ENCODE measurements around the gene MSRB3. TPM values are rescaled to one million over a fixed set of nuclear protein-coding genes. Genes with fewer than 3 reads are reported as not detected.

The MSRB3 gene
- total and polyA plus RNA-seq, 3 experiments from 2014 or later, result not detected

DNA sequence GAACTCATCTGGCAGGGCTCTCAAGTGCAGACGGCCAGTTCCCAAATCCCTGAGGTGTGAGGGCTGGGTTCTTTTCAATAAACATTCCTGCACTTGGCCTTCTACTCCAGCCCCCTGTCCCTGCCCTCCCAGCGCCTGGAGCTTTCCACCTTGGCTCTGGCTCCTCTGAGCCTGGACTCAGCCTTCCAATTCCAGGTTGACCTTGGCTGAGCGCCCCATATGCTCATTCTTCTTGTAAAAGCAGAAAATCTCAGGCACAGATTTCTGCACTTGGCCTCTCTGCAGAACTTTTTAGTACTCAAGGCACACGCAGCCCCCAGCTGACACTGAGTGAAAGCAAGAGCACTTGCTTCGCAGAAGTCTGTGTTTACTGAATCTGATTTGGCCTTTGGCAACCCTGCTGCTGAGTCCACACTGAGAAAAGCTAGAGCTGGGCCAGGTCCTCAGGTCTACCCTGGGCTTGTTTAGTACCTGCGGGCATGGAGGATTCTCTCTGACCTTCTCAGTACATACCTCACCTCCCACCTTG is 222.7 kb downstream of the MSRB3 start:
- Mint-ChIP-seq H3K9me3 (peaks cover 0 to 3% (median 0%) of the 10 kb centered on the region in 5 donors), H3K27me3 (peaks cover 2 to 5% of the 10 kb centered on the region in 2 donors), H3K4me3 (no peak overlapping the region), H3K27ac (no peak overlapping the region), H3K36me3 (no peaks in the 10 kb centered on the region), H3K4me1 (no peaks in the 10 kb centered on the region)
- Histone ChIP-seq H3K9me3 (ENCODE audit: low read length) (no peaks in the 10 kb centered on the region), H3K27me3 (ENCODE audit: insufficient read depth, low read length, poor library complexity, severe bottlenecking) (no peaks in the 10 kb centered on the region), H3K27ac (ENCODE audit: low read depth, low read length) (no peak overlapping the region), H3K4me1 (ENCODE audit: insufficient read depth, low read length) (no peaks in the 10 kb centered on the region), H3K36me3 (ENCODE audit: insufficient read depth, low read length) (no peaks in the 10 kb centered on the region), H3K4me3 (ENCODE audit: low read length) (no peak overlapping the region)
- CTCF ChIA-PET, result no interaction called here
- POLR2A ChIA-PET, result no interaction called here
- DNase-seq, result no peak

DNA sequence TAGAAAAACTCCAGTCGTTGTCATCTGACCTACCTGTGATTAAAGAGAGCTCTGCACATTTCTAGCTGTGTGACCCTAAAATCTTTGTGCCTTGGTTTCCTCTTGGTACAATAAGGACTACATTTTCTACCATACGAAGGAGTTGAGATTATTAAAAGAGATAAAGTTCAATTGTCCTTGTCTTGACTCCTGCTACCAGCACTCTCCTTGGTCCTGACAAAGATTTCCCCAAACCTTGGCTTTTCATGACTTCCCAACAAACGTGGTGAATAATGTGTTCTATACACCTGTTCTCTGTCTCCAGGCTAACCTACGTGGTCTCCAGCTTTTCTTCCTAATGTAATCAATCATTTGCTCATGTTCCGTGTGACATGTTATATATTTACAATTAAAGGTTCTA is 223.5 kb downstream of the MSRB3 start:
- Mint-ChIP-seq H3K9me3 (peaks cover 0 to 3% (median 0%) of the 10 kb centered on the region in 5 donors), H3K4me3 (no peak overlapping the region), H3K36me3 (no peaks in the 10 kb centered on the region), H3K27ac (no peak overlapping the region), H3K4me1 (no peaks in the 10 kb centered on the region), H3K27me3 (peaks cover 2 to 5% of the 10 kb centered on the region in 2 donors)
- Histone ChIP-seq H3K36me3 (ENCODE audit: insufficient read depth, low read length) (no peaks in the 10 kb centered on the region), H3K27me3 (ENCODE audit: insufficient read depth, low read length, poor library complexity, severe bottlenecking) (no peaks in the 10 kb centered on the region), H3K4me1 (ENCODE audit: insufficient read depth, low read length) (no peaks in the 10 kb centered on the region), H3K27ac (ENCODE audit: low read depth, low read length) (no peak overlapping the region), H3K4me3 (ENCODE audit: low read length) (no peak overlapping the region), H3K9me3 (ENCODE audit: low read length) (no peaks in the 10 kb centered on the region)
- DNase-seq, result no peak
- ChIA-PET CTCF (no interaction called here), POLR2A (no interaction called here)

DNA sequence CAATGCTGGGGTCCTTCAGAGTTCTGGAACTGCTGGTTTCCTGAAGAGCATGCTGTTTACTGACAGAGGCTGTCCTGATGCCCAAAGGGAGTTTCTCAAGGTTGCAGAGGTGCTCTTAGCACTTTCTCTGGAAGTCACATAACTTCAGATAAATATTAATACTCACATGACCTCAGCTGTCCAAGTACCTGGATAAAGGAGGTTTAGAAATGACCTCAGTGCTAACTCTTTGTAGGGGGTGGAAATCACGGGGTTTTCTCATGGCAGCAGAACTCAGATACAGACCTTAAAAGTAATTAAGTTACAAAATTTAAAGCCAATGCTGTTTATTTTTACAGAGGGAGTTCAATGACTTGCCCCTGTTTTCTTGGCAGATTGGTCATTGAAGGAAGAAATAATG is 225.9 kb downstream of the MSRB3 start:
- Mint-ChIP-seq H3K27me3 (peaks cover 1 to 5% of the 10 kb centered on the region in 2 donors), H3K9me3 (peaks cover 0 to 5% (median 0%) of the 10 kb centered on the region in 5 donors), H3K4me3 (no peak overlapping the region), H3K4me1 (no peaks in the 10 kb centered on the region), H3K36me3 (no peaks in the 10 kb centered on the region), H3K27ac (no peak overlapping the region)
- Histone ChIP-seq H3K9me3 (ENCODE audit: low read length) (no peaks in the 10 kb centered on the region), H3K27ac (ENCODE audit: low read depth, low read length) (no peak overlapping the region), H3K4me1 (ENCODE audit: insufficient read depth, low read length) (no peaks in the 10 kb centered on the region), H3K36me3 (ENCODE audit: insufficient read depth, low read length) (no peaks in the 10 kb centered on the region), H3K27me3 (ENCODE audit: insufficient read depth, low read length, poor library complexity, severe bottlenecking) (no peaks in the 10 kb centered on the region), H3K4me3 (ENCODE audit: low read length) (no peak overlapping the region)
- ChIA-PET CTCF (no interaction called here), POLR2A (no interaction called here)
- DNase-seq, result no peak

DNA sequence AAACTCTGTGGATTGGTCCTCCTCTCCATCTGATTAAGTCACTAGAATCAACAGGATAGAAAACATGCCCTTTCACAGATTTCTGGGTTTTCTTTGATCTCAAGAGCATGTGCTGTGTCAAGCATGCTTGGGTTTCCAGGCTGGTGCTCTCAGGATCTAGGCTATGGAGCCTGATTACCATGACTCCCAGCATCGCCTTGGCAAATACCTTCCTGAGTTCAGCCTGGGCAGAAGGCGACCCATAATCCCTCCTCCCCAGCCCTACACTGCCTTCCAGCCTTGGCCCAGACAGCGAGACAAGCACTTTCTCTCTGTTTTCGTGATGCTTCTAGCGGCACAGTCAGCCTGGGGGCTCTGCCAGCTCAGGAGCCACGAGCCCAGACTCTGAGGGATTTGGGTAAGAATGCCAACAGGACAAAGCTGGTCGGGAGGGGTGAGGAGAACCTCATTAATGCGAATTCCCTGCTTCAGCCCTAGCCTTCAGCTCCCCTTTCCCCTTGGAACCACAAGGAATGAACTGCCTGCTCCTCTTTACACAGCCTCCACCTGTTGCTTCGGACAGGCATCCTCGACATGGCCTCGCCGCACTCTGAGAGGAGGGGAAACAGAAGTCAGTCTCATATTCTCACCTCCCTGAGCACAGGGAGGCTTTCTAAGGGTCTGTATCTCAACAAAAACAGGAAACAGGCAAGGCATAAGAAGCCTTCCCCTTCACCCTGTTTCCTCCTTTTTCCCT is 227.1 kb downstream of the MSRB3 start:
- DNase-seq, result no peak
- Histone ChIP-seq H3K4me3 (ENCODE audit: low read length) (no peak overlapping the region), H3K27ac (ENCODE audit: low read depth, low read length) (no peak overlapping the region), H3K9me3 (ENCODE audit: low read length) (no peaks in the 10 kb centered on the region), H3K36me3 (ENCODE audit: insufficient read depth, low read length) (no peaks in the 10 kb centered on the region), H3K27me3 (ENCODE audit: insufficient read depth, low read length, poor library complexity, severe bottlenecking) (no peaks in the 10 kb centered on the region), H3K4me1 (ENCODE audit: insufficient read depth, low read length) (no peaks in the 10 kb centered on the region)
- Mint-ChIP-seq H3K9me3 (peaks cover 0 to 5% (median 0%) of the 10 kb centered on the region in 5 donors), H3K27ac (no peak overlapping the region), H3K4me1 (no peaks in the 10 kb centered on the region), H3K4me3 (no peak overlapping the region), H3K36me3 (no peaks in the 10 kb centered on the region), H3K27me3 (peaks cover 1 to 5% of the 10 kb centered on the region in 2 donors)
- CTCF ChIA-PET, result no interaction called here
- POLR2A ChIA-PET, result no interaction called here

DNA sequence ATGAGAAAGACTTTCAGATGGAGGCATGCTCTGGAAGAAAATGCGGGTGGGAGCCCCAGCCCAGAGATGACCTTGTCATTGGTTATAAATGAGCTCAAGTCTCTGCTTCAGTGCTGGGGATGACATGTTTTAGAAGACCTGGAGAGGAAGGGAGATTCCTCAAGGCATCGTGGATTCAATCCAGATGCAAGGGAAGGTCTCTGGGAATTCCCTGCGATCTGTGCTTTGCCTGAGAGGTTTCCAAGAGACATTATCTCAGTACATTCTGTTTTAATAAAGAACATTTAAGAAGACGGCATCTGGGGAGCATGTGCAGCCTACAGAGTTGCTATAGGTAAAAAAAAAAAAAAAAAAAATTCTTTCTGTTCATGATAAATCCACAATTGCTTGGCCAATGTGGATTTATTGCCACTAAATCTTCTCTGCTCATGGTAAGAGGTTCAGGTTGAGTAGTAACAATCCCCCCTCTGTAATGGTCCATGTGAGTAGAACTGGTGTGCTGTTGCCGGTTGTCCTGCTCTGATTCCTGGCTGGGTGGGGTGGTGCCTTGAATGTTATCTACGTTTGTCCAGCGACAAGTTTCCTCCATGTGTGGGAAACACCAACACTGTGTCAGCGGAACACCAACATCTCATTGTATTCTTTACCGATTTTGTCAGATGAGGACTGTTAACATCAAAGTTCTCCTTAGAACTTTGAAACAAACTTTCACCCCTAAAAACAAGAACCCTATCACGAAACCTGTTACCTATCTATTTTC is 230.0 kb downstream of the MSRB3 start:
- ChIA-PET POLR2A (no interaction called here), CTCF (no interaction called here)
- peaks cover 0 to 3% (median 0%) of the 10 kb centered on the region in 3 donors for H3K36me3 Mint-ChIP-seq
- H3K27ac Mint-ChIP-seq, result no peak overlapping the region
- no peaks in the 10 kb centered on the region for H3K4me1 Mint-ChIP-seq
- H3K4me3 ChIP-seq (ENCODE audit: low read length), result no peak overlapping the region
- peaks cover 0 to 3% of the 10 kb centered on the region in 2 donors for H3K27me3 Mint-ChIP-seq
- H3K9me3 ChIP-seq (ENCODE audit: low read length), result no peaks in the 10 kb centered on the region
- H3K27me3 ChIP-seq (ENCODE audit: insufficient read depth, low read length, poor library complexity, severe bottlenecking), result no peaks in the 10 kb centered on the region
- no peak overlapping the region for H3K27ac ChIP-seq (ENCODE audit: low read depth, low read length)
- no peaks in the 10 kb centered on the region for H3K4me1 ChIP-seq (ENCODE audit: insufficient read depth, low read length)
- DNase-seq, result no peak
- H3K9me3 Mint-ChIP-seq, result peaks cover 0 to 5% (median 0%) of the 10 kb centered on the region in 5 donors
- H3K4me3 Mint-ChIP-seq, result no peak overlapping the region
- H3K36me3 ChIP-seq (ENCODE audit: insufficient read depth, low read length), result no peaks in the 10 kb centered on the region

DNA sequence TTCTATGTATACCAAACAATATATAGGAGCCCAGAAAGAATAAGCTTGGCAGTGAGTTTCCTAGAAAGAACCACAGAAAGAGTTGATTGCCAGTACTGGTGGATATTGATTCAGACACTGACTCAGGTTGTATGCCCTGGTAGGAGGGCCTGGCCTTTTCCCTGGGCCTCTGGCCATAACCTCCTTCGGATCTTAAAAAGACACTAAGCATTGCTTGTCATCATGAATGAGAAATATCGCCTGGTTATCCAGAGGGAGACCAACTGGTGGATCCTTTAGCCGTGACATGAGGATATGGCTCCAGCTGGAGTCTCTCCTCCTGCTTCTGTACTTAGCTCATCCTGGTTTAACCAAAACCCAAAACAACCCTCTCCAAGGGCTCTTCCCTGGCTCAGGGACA is 231.5 kb downstream of the MSRB3 start:
- Mint-ChIP-seq H3K36me3 (peaks cover 0 to 3% (median 0%) of the 10 kb centered on the region in 3 donors), H3K9me3 (peaks cover 0 to 5% (median 0%) of the 10 kb centered on the region in 5 donors), H3K27me3 (peaks cover 0 to 3% of the 10 kb centered on the region in 2 donors), H3K4me3 (no peak overlapping the region), H3K4me1 (no peaks in the 10 kb centered on the region), H3K27ac (no peak overlapping the region)
- DNase-seq, result no peak
- no peak overlapping the region for H3K27ac ChIP-seq (ENCODE audit: low read depth, low read length)
- H3K4me3 ChIP-seq (ENCODE audit: low read length), result no peak overlapping the region
- no peaks in the 10 kb centered on the region for H3K36me3 ChIP-seq (ENCODE audit: insufficient read depth, low read length)
- CTCF ChIA-PET, result no interaction called here
- H3K27me3 ChIP-seq (ENCODE audit: insufficient read depth, low read length, poor library complexity, severe bottlenecking), result no peaks in the 10 kb centered on the region
- no peaks in the 10 kb centered on the region for H3K9me3 ChIP-seq (ENCODE audit: low read length)
- H3K4me1 ChIP-seq (ENCODE audit: insufficient read depth, low read length), result no peaks in the 10 kb centered on the region
- POLR2A ChIA-PET, result no interaction called here

DNA sequence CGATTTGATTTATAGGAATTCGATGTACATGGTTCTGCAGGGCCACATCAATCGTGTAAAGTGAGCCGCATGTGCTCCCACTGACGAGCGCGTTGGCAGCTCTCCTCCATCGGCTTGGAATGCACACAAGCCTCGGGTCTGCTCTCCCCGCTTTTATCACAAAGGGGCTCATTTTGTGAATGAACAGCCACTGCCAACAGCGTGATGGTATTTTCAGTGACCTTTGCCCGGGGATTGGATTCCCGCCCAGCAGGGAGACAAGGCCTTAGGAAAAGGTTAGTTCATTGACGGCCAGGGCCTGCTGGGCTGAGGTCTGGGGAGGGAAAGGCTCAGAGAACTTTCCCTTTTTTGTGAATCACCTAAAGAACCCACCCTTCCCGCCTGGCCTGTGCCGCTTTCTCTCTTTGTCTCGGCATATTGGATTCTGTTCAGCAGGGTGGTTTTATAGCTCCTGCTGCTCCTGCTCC is 232.1 kb downstream of the MSRB3 start:
- no peaks in the 10 kb centered on the region for H3K27me3 ChIP-seq (ENCODE audit: insufficient read depth, low read length, poor library complexity, severe bottlenecking)
- DNase-seq, result no peak
- no peaks in the 10 kb centered on the region for H3K4me1 ChIP-seq (ENCODE audit: insufficient read depth, low read length)
- CTCF ChIA-PET, result no interaction called here
- H3K9me3 ChIP-seq (ENCODE audit: low read length), result no peaks in the 10 kb centered on the region
- H3K27me3 Mint-ChIP-seq, result peaks cover 0 to 3% of the 10 kb centered on the region in 2 donors
- H3K9me3 Mint-ChIP-seq, result peaks cover 0 to 5% (median 0%) of the 10 kb centered on the region in 5 donors
- H3K4me3 ChIP-seq (ENCODE audit: low read length), result no peak overlapping the region
- H3K27ac ChIP-seq (ENCODE audit: low read depth, low read length), result no peak overlapping the region
- H3K4me3 Mint-ChIP-seq, result no peak overlapping the region
- H3K36me3 ChIP-seq (ENCODE audit: insufficient read depth, low read length), result no peaks in the 10 kb centered on the region
- POLR2A ChIA-PET, result no interaction called here
- no peaks in the 10 kb centered on the region for H3K4me1 Mint-ChIP-seq
- H3K36me3 Mint-ChIP-seq, result peaks cover 0 to 3% (median 0%) of the 10 kb centered on the region in 3 donors
- H3K27ac Mint-ChIP-seq, result no peak overlapping the region

DNA sequence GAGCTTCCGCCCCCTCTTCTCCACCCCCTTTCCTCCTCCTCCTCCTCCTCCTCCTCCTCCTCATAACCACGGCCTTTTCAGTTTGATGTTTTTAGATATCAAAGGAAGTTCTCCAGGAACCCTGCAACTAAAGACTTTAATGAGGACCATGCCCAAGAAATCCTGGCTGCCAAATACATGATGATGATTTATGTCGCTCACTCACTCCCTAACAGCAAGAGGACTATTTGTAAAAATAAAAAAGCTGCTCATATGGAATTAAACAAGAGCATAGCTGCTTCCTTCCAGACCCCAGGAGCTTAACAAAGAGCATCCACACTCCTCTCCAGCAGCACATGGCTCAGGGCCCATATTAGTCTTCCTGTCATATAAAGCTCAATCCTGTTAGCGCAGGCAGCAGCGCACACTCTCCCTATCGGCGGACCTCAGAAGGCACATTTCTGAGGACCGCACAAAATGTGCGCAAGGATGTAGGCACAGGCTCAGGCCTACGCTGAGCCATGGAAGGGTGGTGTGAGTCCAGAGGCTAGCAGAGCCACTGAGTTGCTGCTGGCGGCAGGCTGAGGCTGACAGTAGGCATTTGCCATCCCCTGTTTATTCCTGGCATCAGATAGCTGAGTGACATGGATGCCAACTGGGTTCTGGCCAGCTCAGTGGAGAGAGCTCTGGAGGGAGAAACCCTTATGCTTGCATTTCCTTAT is 232.8 kb downstream of the MSRB3 start:
- no peaks in the 10 kb centered on the region for H3K27me3 ChIP-seq (ENCODE audit: insufficient read depth, low read length, poor library complexity, severe bottlenecking)
- H3K36me3 ChIP-seq (ENCODE audit: insufficient read depth, low read length), result no peaks in the 10 kb centered on the region
- Mint-ChIP-seq H3K4me3 (no peak overlapping the region), H3K27ac (no peak overlapping the region), H3K36me3 (peaks cover 0 to 3% (median 0%) of the 10 kb centered on the region in 3 donors), H3K9me3 (peaks cover 0 to 5% (median 0%) of the 10 kb centered on the region in 5 donors), H3K27me3 (peaks cover 0 to 3% of the 10 kb centered on the region in 2 donors), H3K4me1 (no peaks in the 10 kb centered on the region)
- ChIA-PET CTCF (no interaction called here), POLR2A (no interaction called here)
- no peaks in the 10 kb centered on the region for H3K4me1 ChIP-seq (ENCODE audit: insufficient read depth, low read length)
- H3K4me3 ChIP-seq (ENCODE audit: low read length), result no peak overlapping the region
- DNase-seq, result no peak
- no peaks in the 10 kb centered on the region for H3K9me3 ChIP-seq (ENCODE audit: low read length)
- H3K27ac ChIP-seq (ENCODE audit: low read depth, low read length), result no peak overlapping the region
